SK-N-DZ (cell line): ENCODE results near the gene LBH.
"Not testable (repeated sequence)": the region's sequence is repeated elsewhere in the genome, so short reads cannot be mapped to it uniquely, and the experiment has no call there.

Source experiments
- DNase-seq: peaks from one replicate; pipeline ENCODE4 v3.0.0-alpha.2; 2015; ENCODE audit warnings: low spot score

LBH gene

DNA sequence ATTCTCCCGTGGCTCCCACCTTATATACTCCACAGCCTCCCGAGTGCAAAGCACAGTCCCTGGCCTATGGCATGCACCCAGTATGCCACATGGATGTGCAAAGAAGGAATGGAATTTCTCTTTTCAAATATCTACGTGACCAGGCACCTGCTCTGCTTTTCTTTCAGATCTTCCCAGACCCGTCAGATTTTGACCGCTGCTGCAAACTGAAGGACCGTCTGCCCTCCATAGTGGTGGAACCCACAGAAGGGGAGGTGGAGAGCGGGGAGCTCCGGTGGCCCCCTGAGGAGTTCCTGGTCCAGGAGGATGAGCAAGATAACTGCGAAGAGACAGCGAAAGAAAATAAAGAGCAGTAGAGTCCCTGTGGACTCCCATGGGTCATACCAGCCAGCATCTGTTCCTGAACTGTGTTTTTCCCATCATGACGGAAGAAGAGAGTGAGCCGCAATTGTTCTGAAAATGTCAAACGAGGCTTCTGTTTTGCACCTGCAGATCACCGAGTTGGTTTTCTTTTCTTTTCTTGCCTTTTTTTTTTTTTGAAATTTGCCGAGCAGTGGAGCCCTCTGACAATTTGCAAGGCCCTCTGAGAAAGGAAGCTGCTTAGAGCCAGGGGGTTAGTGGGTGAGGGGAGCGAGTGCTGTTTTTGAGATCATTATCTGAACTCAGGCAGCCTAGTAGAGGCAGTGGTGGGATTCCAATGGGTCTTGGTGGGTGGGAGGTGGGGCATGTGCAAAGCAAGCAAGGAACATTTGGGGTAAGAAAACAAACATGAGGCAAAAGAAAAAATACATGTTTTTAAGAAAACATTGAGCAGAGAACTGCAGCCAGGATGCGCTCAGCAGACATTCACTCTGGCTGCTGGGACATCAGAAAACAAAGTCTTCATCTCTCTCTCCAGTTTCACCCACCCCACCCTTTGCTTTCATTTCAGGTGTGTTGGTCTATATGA, 26.2 kb downstream of the LBH start:
- DNase-seq, result no peak

DNA sequence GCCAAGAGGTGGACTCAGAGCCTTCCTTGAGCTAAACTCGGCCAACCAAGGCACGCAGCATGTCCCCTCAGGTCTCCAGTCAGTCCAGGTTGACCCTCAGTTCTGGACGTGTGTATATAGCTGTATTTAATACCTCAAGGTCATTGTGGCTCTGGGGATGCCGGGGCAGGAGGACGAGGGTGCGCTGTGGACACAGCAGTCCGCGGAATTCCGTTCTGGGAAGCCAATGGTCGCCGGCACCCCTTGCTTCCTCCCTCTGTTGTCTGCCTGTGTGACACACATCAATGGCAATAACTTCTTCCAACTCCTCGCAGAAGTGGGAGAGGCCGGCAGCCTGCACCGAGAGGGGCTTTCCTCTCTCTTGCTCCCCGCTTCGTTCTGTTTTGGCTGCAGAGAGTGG, 27.7 kb downstream of the LBH start:
- no peak for DNase-seq

DNA sequence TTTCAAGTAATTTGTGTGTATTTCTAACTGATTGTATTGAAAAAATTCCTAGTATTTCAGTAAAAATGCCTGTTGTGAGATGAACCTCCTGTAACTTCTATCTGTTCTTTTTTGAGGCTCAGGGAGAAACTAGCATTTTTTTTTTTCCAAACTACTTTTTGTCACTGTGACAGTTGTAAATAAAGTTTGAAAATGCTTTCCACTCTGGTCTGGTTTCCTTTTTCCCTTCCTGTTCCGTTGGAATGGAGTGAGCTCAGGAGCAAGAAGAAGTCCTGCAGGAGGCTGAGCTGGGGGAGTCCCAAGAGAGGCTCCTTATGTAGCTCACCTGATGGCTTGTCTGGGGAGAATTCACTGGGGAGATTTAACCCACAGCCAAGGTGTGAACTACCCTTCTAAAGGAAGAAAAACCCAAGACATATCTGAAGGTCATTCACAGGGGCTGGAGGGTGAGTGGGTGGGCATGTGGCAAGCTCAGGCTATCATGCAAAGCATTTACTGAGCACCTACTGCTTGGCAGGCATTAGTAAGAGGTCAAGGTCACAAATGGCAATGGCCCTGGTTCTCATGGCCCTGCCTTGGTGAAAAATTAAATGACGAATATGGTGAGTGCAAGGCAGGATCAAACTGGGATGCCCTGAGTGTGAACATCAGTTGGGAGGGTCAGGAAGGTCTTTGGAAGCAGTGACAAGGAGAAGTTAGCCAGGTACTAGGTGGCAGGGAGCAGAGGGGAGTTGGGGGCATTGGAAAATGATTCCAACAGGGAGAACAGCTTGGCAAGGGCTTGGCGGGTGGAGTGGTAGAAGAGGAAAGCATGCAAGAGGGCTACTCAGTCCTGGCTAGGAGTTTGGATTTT, 28.7 kb downstream of the LBH start:
- DNase-seq, result no peak

DNA sequence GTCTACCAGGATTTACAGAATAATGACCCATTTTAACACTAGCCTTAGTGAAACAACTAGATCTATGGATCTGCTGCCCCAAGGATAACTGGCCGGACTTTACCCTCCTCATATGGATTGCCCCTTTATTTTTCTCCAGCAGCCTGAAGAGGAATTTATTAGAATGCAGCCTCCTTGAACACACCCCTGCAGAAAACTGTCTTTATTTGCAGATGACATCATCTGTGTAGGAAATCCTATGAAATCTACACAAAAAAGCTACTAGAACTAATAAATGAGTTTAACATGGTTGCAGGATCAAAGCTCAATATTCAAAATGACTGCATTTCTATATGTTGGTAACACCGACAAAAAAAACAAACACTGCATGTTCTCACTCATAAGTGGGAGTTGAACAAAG, 29.6 kb downstream of the LBH start:
- no peak for DNase-seq

DNA sequence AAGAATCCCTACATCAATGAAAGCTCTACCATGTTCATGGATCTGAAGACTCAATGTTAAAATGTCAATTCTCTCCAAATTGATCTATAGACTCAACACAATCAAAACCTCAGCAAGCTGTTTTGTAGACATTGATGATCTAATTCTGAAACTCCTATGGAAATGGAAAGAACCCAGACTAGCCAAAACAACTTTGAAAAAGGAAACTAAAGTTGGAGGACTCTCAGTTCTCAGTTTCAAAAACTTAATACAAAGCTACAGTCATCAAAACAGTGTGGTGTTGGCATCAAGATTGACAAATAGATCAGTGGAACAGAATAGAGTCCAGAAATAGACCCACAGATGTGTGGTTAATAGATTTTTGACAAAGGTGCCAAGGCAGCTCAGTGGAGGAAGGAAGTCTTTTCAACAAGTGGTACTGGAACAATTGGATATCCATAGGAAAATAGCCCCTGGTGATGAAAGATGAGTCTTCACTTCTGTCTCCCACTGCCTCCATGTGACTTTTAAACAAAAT, 30.4 kb downstream of the LBH start:
- no peak for DNase-seq

DNA sequence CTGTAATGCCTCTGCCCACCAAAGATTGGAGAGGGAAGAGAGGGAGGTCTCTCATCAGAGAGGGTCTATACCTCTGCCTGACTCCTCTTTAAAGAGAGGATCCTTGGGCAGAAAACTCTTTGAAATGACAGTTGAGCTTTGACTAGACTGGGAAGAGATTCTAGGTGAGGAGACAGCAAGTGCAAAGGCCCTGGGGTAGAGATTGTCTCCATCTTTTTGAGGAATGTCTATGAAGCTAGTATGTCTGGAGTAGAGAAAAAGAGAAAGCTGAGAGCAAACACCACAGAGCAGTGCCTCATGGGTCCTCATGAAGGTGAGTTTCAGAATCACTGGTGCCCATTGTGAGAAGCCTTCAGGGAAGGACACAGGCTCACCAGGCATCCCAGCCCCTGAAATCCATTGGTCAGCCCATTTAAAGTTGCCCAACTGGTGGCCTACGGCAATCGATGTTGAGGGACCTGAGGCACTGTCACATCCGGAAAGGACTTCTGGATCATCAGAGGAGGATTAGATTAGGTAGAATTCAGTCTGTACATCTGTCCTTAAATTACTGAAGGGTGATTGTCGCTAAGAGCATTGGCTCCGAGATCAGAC, 31.5 kb downstream of the LBH start:
- DNase-seq, result no peak

DNA sequence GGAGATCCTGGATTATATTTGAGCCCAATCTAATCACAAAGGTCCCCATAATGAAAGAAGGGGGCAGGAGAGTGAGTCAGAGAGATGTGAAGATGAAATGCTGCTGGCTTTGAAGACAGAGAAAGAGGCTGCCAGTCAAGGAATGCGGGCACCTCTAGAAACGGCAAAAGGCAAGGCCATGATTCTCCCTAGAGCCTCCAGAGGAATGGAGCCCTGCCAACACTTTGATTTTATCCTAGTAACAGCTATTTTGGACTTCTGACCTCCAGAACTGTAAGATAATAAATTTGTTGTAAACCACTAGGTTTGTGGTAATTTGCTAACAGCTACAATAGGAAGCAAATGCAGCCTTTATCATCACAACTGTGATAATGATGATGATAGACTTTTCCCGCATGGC, 32.9 kb downstream of the LBH start:
- DNase-seq, result no peak

DNA sequence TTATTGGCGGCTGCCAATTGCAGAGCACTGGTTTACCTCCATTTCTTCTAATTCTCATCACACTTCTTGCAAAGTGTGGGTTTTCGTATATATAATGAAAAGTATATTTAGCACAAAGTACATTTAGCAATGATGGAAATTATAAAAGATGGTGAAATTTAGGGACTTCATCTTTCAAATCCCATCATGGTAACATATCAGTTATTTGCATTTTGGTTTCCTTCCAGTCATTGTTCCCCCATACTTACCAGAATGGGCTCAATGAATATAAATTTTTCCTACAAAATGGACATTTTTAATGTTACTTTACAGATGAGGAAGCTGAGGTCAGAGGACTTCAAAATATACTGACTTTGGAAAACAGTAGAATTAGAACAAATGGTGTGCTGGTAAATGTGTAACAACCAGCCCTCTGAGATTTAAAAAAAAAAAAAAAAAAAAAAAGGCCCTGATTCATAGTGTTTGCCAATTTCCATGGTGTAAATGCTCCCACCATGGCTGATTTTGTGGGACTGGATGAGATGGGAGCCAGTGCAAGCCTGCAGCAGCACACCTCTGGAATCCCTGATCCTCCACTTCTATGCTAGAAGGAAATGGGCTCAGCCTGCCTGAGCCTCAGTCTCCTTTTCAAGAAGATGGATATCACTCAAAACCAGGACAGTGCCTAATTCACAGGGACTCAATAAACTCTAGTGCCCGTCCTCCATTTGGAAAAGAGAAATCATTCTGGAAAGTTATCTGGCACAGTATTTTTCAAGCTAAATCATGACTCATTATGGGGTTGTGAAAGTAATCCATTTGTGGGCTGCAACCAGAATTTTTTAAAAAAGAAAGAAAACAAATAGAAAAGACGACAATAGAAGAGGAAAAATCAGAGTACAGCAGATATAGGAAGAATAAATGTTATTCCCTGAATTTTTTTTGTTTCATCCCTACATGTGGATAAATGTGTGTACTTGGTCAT, 34.0 kb downstream of the LBH start:
- DNase-seq, result no peak

DNA sequence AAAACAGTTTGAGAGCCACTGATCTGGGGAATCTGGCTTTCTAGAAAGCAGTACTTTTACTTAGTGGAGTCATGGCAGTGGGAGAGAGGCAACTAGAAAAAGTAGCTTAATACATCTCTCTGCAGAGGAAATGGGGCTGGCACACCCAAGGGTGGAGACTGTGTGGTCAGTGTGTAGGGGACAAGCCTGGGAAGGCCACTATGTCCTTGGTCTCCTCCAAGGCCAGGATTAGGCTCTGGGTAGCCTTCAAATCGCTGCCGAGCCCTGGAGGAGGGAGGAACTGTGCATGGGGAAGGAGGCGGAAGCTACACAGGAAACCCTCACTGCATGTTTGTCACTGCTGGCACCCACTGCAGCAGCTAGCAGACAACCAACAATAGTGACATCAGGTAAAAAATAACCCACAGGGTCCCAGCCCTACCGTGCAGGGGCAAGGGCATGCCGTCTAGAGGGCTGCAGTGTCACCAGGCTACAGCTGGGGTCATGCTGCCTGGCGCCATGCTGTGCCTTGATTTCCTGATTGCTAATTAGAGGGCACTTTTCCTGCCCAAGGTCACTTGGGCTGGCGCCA, 34.8 kb downstream of the LBH start:
- DNase-seq, result no peak

DNA sequence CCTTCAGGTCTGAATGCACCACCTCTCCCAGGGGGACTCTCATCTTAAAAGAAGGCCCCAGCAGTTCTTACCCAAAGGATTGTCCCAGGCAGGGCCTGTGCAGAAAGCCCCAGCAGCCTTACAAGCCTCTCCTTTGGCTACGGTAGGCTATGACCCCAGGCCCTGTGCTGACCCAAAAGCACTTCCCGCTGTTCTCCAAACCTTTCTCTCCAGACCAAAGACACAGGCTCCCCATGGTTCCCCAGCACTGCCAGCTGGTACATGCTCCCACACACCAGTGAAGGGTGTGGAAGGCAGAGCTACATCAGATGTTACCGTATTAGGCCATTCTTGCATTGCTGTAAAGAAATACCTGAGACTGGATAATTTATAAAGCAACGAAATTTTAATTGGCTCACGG, 35.4 kb downstream of the LBH start:
- no peak for DNase-seq

DNA sequence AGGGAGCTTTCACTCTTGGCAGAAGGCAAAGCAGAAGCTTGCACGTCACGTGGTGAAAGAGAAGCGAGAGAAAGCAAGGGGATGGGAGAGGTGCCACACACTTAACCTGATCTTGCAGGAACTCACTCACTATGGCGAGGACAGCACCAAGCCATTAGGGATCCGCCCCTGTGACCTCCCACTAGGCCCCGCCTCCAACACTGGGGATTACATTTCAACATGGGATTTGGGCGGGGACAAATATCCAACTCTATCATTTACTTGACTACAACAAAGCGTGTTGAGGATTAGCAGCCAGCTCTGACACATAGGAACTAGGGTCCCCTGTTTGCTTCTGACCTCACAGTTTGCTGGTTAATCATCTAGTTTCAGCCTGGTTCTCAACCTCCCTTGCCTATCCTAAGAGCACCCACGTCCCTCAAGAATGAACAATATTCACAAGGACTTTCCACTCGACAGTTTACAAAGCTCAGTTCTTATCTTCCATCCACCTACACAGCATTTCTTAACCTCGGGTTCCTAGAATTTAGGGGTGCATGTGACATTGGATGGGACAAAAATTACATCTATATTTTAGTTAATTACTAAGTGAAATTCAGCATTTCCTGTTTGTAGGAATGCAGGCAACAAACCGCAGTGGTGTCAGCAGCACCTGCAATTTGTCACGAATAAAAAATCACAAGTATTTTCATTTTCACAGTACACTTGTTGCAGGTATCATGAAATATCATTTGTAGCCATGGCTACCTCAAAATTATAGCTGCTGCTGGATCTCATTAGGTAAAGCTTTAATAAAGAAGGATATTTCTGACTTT, 36.0 kb downstream of the LBH start:
- no peak for DNase-seq

DNA sequence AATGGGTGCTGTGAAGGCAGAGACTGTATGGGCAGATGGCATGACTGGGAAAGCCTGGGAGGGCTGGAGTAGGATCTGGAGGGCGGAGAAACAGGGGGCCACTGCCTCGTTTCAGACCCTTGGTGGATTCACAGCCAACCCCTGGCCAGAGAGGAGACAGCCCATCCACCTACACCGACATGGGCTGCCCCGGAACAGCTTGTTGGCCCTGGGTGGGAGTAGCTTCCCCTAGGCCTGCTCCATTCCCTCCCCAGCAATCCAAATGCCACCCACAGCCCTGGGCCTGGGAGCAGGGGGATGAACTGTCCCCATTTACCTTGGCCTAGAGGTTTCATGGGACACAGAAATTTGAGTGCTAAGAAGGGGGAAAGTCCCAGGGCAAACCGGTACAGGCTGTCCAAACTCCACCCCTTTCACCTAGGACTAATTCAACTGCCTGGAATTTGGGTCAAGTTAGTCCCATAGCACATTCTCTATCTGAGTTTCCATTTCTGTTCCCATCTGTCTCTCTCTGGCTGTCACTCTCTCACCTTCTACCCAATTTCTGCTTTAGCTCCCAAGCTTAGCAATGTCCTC, 37.0 kb downstream of the LBH start:
- no peak for DNase-seq

DNA sequence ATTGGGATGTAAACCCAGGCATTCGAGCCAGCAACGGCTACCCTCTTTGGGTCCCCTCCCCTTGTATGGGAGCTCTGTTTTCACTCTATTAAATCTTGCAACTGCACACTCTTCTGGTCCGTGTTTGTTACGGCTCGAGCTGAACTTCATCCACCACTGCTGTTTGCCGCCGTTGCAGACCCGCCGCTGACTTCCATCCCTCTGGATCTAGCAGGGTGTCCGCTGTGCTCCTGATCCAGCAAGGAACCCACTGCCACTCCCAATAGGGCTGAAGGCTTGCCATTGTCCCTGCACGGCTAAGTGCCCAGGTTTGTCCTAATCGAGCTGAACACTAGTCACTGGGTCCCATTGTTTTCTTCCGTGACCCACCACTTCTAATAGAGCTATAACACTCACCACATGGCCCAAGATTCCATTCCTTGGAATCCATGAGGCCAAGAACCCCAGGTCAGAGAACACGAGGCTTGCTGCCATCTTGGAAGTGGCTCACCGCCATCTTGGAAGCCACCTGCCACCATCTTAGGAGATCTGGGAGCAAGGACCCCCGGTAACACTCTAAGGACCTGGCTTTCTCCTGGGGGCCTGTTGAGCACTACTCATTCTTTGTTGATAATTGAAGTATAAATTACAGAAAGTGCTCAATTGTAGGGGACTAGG, 37.9 kb downstream of the LBH start:
- not testable (repeated sequence) for DNase-seq

DNA sequence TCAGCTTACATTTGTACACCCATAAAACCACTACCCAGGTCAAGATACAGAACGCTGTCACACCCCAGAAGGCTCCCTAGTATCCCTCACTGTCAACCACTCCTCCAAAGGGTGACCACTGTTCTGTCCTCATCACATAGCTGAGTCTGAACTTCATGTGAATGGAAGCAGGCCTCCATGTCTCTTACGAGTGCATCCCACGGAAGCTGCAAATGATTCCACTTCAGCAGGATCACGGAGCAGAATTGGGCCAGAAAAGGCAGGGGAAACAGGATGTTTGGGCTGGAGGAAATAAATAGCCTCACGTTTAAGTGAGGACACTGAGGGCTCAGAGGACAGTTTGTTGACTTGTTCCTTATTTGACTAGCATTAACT, 38.4 kb downstream of the LBH start:
- no peak for DNase-seq

DNA sequence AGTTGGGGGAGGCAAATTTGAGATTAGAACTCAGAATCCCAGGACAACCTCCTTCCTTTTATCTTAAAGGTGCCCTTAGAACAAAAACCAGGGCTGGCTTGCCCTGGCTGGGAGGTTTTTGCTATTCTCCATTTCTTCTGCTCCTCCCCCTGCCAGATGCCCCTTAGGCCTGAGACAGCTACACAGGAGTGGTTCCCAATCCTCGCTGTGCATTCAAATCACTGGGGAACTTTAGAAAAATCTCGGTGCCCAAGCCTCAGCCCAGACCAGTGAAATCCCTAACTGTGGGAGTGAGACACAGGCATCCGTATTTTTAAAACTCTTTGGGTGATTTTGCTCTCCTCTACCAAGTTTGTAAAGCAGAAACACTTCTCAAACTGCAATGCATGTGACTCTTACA, 38.8 kb downstream of the LBH start:
- DNase-seq, result no peak

DNA sequence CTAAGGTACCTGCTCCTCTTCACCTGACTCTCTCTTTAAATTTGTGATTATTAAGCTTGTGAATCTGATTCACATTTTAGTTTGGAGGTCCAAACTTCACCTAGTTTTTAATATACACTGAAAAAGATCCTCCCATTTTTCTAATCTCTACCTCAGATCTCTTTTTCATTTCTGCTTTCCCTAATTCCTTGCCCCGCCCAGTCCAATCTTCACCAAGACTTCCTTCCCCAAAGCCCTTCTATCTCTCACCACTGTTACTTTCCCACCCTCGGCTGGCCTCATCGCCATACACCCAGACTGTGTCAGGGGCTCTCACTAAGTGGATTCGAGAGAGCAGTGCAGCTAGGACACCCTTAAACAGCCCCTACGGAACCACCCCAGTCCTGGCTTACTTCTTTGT, 40.0 kb downstream of the LBH start:
- no peak for DNase-seq

DNA sequence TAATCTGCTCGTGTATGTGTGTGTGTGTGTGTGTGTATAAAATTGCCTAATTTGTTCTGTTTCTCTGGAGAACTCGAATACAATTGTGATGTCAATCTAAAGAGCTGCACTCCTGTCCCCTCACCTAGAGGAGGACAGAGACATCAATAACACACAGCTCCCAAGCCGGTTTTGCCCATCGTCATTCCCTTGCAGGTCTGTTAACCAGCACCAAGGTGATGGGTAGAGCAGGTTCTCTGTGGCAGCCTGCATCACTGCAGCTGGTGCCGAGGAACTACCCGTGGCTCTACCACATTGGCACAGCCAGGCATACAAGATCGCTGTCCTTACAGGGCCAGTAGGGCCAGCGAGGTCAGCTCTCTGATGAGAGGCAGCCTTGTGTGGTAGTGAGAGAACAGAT, 41.0 kb downstream of the LBH start:
- no peak for DNase-seq

DNA sequence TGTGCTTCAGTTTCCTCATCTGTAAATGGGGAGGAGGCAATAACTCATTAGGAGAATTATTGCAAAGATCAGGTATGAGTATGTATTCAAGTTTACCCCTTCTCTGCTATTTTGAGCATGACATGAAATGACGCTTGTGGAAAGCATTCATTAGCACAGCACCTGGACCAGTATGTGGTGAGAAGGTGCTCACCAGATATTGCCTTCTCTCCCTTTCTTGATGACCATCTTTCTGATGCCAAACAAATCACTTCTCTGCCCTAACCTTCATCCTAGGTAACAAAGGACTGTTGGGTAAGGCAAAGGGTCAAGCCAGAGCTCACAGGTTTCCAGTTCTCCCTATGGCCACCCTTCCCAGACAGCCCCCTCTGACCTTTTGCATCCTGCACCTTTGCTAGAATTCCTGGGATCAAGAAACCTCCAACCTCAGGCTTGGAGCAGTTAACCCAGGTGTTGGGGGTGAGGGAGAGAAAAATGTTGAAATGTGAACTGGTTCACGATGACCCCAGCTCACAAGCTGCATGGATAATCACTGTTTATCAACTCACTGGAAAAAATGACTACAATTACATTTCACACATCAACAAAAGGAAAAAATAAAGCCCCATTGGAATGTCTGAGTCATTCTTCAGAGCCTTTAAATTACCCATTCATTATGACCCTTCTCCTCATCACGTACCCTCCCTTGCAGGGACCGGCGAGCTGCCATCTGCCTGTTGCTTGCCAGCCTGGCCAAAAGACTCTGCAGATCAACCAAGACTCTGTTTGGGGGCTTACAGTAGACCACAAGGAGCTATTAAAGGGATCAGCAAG, 41.6 kb downstream of the LBH start:
- DNase-seq, result no peak
